ENCODE data around the gene VAMP5.

GRCh38 chr2:85584857-85585780 lies 888 bp downstream of the VAMP5 start:
- no peak for TF ChIP-seq CTCF (IDR thresholded peaks at IDR 0.05; ENCODE audit: borderline replicate concordance, extremely low read depth, low read length, poor library complexity, severe bottlenecking)
- TF ChIP-seq EZH2 (IDR thresholded peaks at IDR 0.05; ENCODE audit: borderline replicate concordance, low read depth, low read length, severe bottlenecking), result no peak
